Measurements from ENCODE around the gene DDX51. TPM values are rescaled to one million over a fixed set of nuclear protein-coding genes. Genes with fewer than 3 reads are reported as not detected.
"Not testable (repeated sequence)": the region's sequence is repeated elsewhere in the genome, so short reads cannot be mapped to it uniquely, and the experiment has no call there.

The DDX51 gene
- total and polyA plus RNA-seq, 2 of the 4 experiments (the other 2 are of a cell fraction) = 3.8 to 14.5 TPM

- no peak for TF ChIP-seq MAFK (IDR thresholded peaks at IDR 0.05; ENCODE audit: low read depth, low read length)
Measured at GRCh38 chr12:132103542-132104308, 40.4 kb downstream of the DDX51 start (continued).

GRCh38 chr12:132103072-132103471 is 41.0 kb downstream of the DDX51 start:
- H3K27me3 ChIP-seq (ENCODE audit: control insufficient read depth, insufficient read depth, low read length); CTCF ChIA-PET; POLR2A ChIA-PET (ENCODE audit: unreplicated experiment); H3K4me1 ChIP-seq (ENCODE audit: control insufficient read depth, insufficient read depth, low read length); H3K27ac ChIP-seq (ENCODE audit: insufficient read depth, low read length); H3K4me2 ChIP-seq (ENCODE audit: low read depth, low read length); H4K8ac ChIP-seq (ENCODE audit: low read depth in 2 of 2, low read length in 2 of 2); H2AFZ ChIP-seq (replicated peaks; ENCODE audit: low read length, poor library complexity); H2BK20ac ChIP-seq (ENCODE audit: low read depth, low read length); H2BK15ac ChIP-seq (ENCODE audit: low read depth, low read length); H3K14ac ChIP-seq (replicated peaks; ENCODE audit: low read depth, low read length); H3K9me1 ChIP-seq (ENCODE audit: insufficient read depth, low read length); H3K4me3 ChIP-seq (ENCODE audit: insufficient read depth, low read depth, low read length); H3K9me3 ChIP-seq (ENCODE audit: control insufficient read depth, insufficient read depth, low read length); H2BK5ac ChIP-seq (ENCODE audit: low read depth, low read length, poor library complexity, severe bottlenecking); BruUV-seq (replicated peaks); H2AK9ac ChIP-seq (replicated peaks; ENCODE audit: low read depth, low read length, poor library complexity); H3K23ac ChIP-seq (ENCODE audit: low read depth, low read length); H2AK5ac ChIP-seq (ENCODE audit: low read depth, low read length); H4K5ac ChIP-seq (ENCODE audit: low read depth, low read length); DNase-seq; in situ Hi-C loops (cut with MboI; ENCODE audit: low sequenced_read_pairs); H3K4ac ChIP-seq (ENCODE audit: low read depth, low read length); H3K56ac ChIP-seq (ENCODE audit: extremely low read depth, insufficient read depth, low read length); intact Hi-C loops (cut with micrococcal nuclease); H2BK120ac ChIP-seq (ENCODE audit: low read depth, low read length); H4K20me1 ChIP-seq (ENCODE audit: insufficient read depth, low read length); dilution Hi-C loops (cut with HindIII; ENCODE audit: low sequenced_read_pairs, unreplicated experiment); H3K18ac ChIP-seq (ENCODE audit: low read depth, low read length); ATAC-seq (ENCODE audit: low read depth); H4K91ac ChIP-seq (ENCODE audit: insufficient read depth, low read depth, low read length); H3K9ac ChIP-seq (ENCODE audit: low read depth, low read length): not testable (repeated sequence)
- no CpG with 5 or more reads among the region's 14 CpGs for WGBS, 2 experiments (ENCODE audit: extremely low coverage in 2 of 2, insufficient read length in 1 of 2)
- Histone ChIP-seq H3K79me1 (ENCODE audit: low read depth in 1 of 2, low read length in 2 of 2) (peaks cover 1 to 13% of the 10 kb centered on the region in 2 experiments; a peak in 3 of 4 replicates), H3K36me3 (ENCODE audit: control insufficient read depth, insufficient read depth, low read length) (peaks cover 14% of the 10 kb centered on the region; the same call in 1 of the 2 replicates)
